DMS153 (cell line): ENCODE measurements around the gene GPC6.
A peak's percentile ranks its signal among the peaks of the same experiment; 100 is the strongest.

Source experiments
- DNase-seq: peaks from one replicate; lab custom pipeline; 2025; lab: John Stamatoyannopoulos, UW

GPC6 gene

GRCh38 chr13:94115054-94115453 lies 888.4 kb downstream of the GPC6 start:
- DNase-seq: no peak

- no peak for DNase-seq
Observed at GRCh38 chr13:94119360-94119936, 892.8 kb downstream of the GPC6 start.

GRCh38 chr13:94120878-94121277 lies 894.3 kb downstream of the GPC6 start:
- peak; percentile 12 for DNase-seq

GRCh38 chr13:94121686-94122085 lies 895.1 kb downstream of the GPC6 start:
- DNase-seq: no peak

- DNase-seq: no peak
Observed at GRCh38 chr13:94122300-94122915, 895.8 kb downstream of the GPC6 start.

- no peak for DNase-seq
Observed at GRCh38 chr13:94123557-94123956, 897.0 kb downstream of the GPC6 start.

GRCh38 chr13:94128430-94128829 lies 901.8 kb downstream of the GPC6 start:
- no peak for DNase-seq

GRCh38 chr13:94129490-94129894 lies 902.9 kb downstream of the GPC6 start:
- DNase-seq: no peak

- DNase-seq: no peak
Observed at GRCh38 chr13:94138831-94139230, 912.2 kb downstream of the GPC6 start.

- DNase-seq: no peak
Observed at GRCh38 chr13:94139393-94139995, 912.9 kb downstream of the GPC6 start.

GRCh38 chr13:94140027-94140426 lies 913.4 kb downstream of the GPC6 start:
- DNase-seq: no peak

GRCh38 chr13:94140511-94140910 lies 913.9 kb downstream of the GPC6 start:
- DNase-seq: no peak

- DNase-seq: no peak
Observed at GRCh38 chr13:94143624-94144350, 917.2 kb downstream of the GPC6 start.

- no peak for DNase-seq
Observed at GRCh38 chr13:94145966-94146365, 919.4 kb downstream of the GPC6 start.

- no peak for DNase-seq
Observed at GRCh38 chr13:94153586-94153985, 927.0 kb downstream of the GPC6 start.

- no peak for DNase-seq
Observed at GRCh38 chr13:94154367-94154766, 927.8 kb downstream of the GPC6 start.

GRCh38 chr13:94157705-94158218 lies 931.2 kb downstream of the GPC6 start:
- DNase-seq: no peak

- no peak for DNase-seq
Observed at GRCh38 chr13:94160875-94161274, 934.3 kb downstream of the GPC6 start.

GRCh38 chr13:94162289-94162688 lies 935.7 kb downstream of the GPC6 start:
- DNase-seq: no peak

- DNase-seq: no peak
Observed at GRCh38 chr13:94163535-94163934, 936.9 kb downstream of the GPC6 start.

- no peak for DNase-seq
Observed at GRCh38 chr13:94168783-94169453, 942.3 kb downstream of the GPC6 start.

- DNase-seq: no peak
Observed at GRCh38 chr13:94169454-94170144, 943.0 kb downstream of the GPC6 start.
